ENCODE results near the gene RAPGEF1. TPM values are rescaled to one million over a fixed set of nuclear protein-coding genes. Genes with fewer than 3 reads are reported as not detected.

The RAPGEF1 gene
- total and polyA plus RNA-seq, 2 donors, result 18.9 to 38.3 TPM

DNA sequence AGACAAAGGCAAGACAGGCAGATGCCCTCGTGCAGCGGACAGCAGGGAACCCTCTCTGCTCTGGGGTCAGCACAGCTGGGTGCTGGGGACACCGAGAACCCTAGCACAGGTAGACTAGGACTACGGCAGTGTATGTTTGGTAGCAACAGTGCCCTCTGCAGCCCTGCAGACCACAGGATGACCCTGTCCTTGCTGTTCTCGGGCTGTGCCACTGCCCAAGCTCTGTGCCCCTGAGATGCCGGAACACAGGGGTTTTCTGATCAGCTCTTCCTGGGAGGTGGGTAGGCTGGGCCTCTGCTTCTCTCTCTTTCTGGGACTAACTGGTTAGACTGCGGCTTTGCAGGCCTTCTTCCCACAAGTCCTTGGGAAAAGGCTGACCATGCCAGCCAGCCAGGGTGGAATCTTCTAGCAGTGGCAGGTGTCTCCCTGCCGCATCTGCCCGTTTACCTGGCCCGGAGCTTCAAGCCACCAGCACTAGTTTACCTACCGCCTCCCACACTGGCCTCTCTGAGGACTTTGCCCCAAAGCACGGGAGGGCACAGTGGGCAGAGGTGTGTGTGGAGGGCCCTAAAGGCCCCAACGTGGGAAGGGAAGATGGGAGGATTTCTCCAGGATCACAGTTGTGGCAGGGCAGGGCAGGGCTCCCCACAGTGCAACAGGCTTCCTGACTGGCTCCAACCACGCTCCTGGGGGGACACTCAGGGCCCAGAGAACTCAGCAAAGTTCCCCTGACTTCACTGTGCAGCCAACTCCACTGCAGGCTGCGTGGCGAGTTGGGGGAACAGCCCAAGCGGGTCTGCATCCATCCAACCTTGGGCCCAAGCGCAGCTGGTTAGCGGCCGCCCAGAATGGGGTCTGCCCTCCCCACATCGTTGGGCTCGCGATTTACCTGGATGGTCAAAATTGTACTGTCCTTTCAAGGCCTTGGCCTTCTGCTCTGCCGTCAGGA, 210.0 kb downstream of the RAPGEF1 start:
- Histone ChIP-seq H3K36me3 (ENCODE audit: insufficient read depth) (peaks cover 3% of the 10 kb centered on the region), H3K4me1 (ENCODE audit: insufficient read depth) (no peaks in the 10 kb centered on the region), H3K27ac (ENCODE audit: low read depth) (no peak overlapping the region), H3K4me3 (ENCODE audit: low read depth, low read length) (peak overlapping the region; percentile 97)
- DNase-seq (ENCODE audit: extremely low spot score), result no peak
- 62% methylated on average over 24 of the region's 24 CpGs for WGBS

- no peak overlapping the region for H3K27ac ChIP-seq (ENCODE audit: low read depth)
- H3K36me3 ChIP-seq (ENCODE audit: insufficient read depth), result peaks cover 3% of the 10 kb centered on the region
- H3K4me1 ChIP-seq (ENCODE audit: insufficient read depth), result no peaks in the 10 kb centered on the region
- WGBS, result 95% methylated on average over 35 of the region's 35 CpGs
- DNase-seq (ENCODE audit: extremely low spot score), result no peak
- no peak overlapping the region for H3K4me3 ChIP-seq (ENCODE audit: low read depth, low read length)
These were observed 210.9 kb downstream of the RAPGEF1 start for GRCh38 chr9:131528886-131529505.

DNA sequence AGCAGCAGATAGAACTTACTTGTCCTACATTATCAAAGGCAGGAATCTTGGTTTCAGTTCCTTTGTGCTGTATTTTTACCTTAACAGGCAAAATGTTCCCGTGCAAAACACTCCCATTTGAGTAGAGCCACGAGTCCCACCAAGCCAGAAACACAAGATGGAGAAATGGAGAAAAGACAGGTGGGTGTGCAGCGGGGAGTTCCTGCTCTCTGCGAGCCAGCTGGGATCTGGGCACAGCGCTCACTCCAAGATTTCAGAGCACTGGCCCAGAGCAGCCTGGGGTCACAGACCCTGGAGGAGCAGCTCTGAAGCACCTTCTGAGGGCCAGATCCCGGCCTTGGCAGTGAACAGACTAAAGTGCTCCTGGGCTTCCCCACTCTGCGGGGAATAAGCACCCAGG, 211.7 kb downstream of the RAPGEF1 start:
- DNase-seq (ENCODE audit: extremely low spot score), result no peak
- Histone ChIP-seq H3K4me1 (ENCODE audit: insufficient read depth) (no peaks in the 10 kb centered on the region), H3K4me3 (ENCODE audit: low read depth, low read length) (no peak overlapping the region), H3K27ac (ENCODE audit: low read depth) (no peak overlapping the region), H3K36me3 (ENCODE audit: insufficient read depth) (peaks cover 3% of the 10 kb centered on the region)
- 92% methylated on average over 7 of the region's 7 CpGs for WGBS

Small RNA genes lying within 50 kb of the gene (small RNA-seq; reads per million reads assigned to genes)
- gene EIF4A1P3 (not detected), gene RF00272 (not detected), gene RN7SL328P (not detected)

Other genes starting within 250 kb of the RAPGEF1 start
- gene POMT1, start 237.2 kb downstream of the RAPGEF1 start, total RNA-seq, result 20.1 TPM
- gene POMT1, start 237.2 kb downstream of the RAPGEF1 start, polyA plus RNA-seq, result 17.5 TPM
- 7.3 TPM for gene UCK1, start 208.8 kb downstream of the RAPGEF1 start, total RNA-seq
- 39.1 TPM for gene UCK1, start 208.8 kb downstream of the RAPGEF1 start, polyA plus RNA-seq
- not detected for gene PRRT1B, start 194.6 kb downstream of the RAPGEF1 start, total RNA-seq
- not detected for gene PRRT1B, start 194.6 kb downstream of the RAPGEF1 start, polyA plus RNA-seq

Measured in urinary bladder (tissue), 4 donors.